Skeletal muscle satellite cell (primary cell): ENCODE results near the gene RHAG.
"Not testable (repeated sequence)": the region's sequence is repeated elsewhere in the genome, so short reads cannot be mapped to it uniquely, and the experiment has no call there.

ENCODE experiments used
- H3K27me3 ChIP-seq: 2 replicates; pipeline ENCODE4 v1.7.0; 2013; ENCODE audit warnings: low read length; ENCODE audit not compliant: control insufficient read depth, insufficient read depth
- H3K36me3 ChIP-seq: 2 replicates; pipeline ENCODE4 v1.7.0; 2013; ENCODE audit warnings: mild to moderate bottlenecking, control low read depth, low read length; ENCODE audit not compliant: insufficient read depth
- H3K4me1 ChIP-seq: 2 replicates; pipeline ENCODE4 v1.7.0; 2013; ENCODE audit warnings: low read length; ENCODE audit not compliant: control insufficient read depth, insufficient read depth
- H3K4me2 ChIP-seq: 2 replicates; pipeline ENCODE4 v1.7.0; 2013; ENCODE audit warnings: mild to moderate bottlenecking, low read length
- H3K4me3 ChIP-seq: 2 replicates; pipeline ENCODE4 v1.7.0; 2013; ENCODE audit warnings: low read length
- H3K9ac ChIP-seq: 2 replicates; pipeline ENCODE4 v1.7.0; 2013; ENCODE audit warnings: mild to moderate bottlenecking, low read depth, low read length, moderate library complexity
- H3K9me3 ChIP-seq: replicated peaks from 2 replicates; pipeline ENCODE4 v1.7.0; 2013; ENCODE audit warnings: mild to moderate bottlenecking, control low read depth, low read length

Gene RHAG

DNA sequence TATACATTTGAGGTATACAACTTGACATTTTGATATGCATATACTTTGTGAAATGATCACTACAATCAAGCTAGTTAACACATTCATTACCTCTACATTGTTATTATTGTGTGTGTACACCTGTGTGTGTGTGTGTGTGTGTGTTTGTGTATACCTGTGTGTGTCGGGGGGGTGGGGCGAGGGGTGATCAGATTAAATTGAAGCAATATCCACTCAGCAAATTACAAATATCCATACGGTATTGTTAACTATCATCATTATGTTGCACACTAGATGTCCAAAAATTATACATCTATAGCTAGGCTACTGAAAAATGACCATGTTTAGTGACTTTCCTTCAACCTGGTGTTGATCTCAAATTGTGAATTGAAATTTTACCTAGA, 1.8 kb downstream of the RHAG start:
- H3K36me3 ChIP-seq, result no peaks in the 10 kb centered on the region
- H3K9me3 ChIP-seq, result no peaks in the 10 kb centered on the region
- H3K27me3 ChIP-seq, result no peaks in the 10 kb centered on the region
- no peaks in the 10 kb centered on the region for H3K4me1 ChIP-seq
- H3K9ac ChIP-seq, result no peak overlapping the region
- no peak overlapping the region for H3K4me3 ChIP-seq
- no peak overlapping the region for H3K4me2 ChIP-seq

DNA sequence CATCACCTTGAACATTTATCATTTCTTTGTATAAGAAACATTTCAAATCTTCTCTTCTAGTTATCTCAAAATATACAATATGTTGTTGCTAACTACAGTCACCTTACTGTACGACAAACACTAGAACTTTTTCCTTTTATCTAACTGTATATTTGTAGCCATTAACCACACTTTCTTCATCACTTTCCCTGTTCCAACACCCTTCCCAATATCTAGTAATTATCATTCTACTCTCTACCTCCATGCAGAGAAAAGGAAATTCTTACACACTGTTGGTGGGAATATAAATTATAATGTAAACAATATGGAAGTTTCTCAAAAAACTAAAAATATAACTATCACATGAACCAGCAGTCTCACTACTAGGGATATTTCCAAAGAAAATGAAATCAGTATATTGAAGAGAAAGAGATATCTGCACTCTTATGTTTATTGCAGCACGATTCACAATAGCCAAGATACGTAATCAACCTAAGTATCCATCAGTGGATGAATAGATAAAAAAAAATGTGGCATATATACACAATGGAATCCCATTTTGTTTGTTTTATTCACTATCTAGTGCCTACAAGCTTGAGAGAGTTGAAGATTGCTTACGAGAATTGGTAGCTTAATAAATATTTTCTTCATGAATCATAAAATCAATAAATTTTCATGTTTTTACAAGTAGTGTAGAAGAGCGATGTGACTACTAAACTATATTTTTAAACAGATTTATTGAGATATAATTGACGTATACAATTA, 2.4 kb downstream of the RHAG start:
- Histone ChIP-seq H3K4me1 (no peaks in the 10 kb centered on the region), H3K36me3 (no peaks in the 10 kb centered on the region), H3K4me3 (no peak overlapping the region), H3K9ac (no peak overlapping the region), H3K9me3 (no peaks in the 10 kb centered on the region), H3K4me2 (no peak overlapping the region), H3K27me3 (no peaks in the 10 kb centered on the region)

DNA sequence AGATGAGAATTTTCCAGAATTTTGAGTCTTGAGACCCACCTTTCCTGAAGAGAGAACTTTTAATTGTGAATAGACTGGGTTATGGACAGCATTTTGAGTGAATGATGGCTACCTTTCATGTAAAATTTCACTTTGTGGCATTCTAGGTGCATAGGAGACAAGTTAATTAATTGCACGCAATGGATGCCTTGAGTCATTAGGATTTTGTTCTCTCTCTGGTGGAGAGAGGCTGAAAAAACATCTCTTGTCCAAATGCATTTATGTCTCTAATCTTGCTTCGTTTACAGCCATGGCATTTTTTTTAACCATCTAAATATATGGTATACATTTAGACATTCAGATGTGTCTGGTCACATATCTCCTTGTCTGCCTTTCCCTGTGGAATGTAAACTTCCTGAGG, 3.1 kb downstream of the RHAG start:
- Histone ChIP-seq H3K9me3 (no peaks in the 10 kb centered on the region), H3K9ac (no peak overlapping the region), H3K4me2 (no peak overlapping the region), H3K4me3 (no peak overlapping the region), H3K27me3 (no peaks in the 10 kb centered on the region), H3K4me1 (no peaks in the 10 kb centered on the region), H3K36me3 (no peaks in the 10 kb centered on the region)

DNA sequence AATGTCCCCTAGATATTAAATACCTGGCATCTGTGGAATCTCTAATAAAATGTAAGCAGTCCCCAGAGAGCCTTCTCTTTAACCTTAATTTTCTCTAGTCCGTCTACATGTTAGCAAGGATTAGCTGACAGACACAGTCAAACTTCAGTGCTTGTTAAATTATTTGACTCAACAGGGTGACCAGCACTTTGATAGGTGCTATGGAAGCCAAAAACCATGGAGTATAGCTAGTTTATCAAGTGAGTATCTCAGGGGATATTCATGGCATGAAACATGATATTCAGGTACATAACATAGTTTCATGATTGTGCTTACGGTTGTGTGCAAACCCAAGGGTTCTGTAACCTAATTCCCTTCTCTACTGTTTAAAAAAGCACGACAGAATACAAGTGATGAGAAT, 3.9 kb downstream of the RHAG start:
- no peaks in the 10 kb centered on the region for H3K4me1 ChIP-seq
- H3K36me3 ChIP-seq, result no peaks in the 10 kb centered on the region
- no peaks in the 10 kb centered on the region for H3K27me3 ChIP-seq
- H3K9ac ChIP-seq, result no peak overlapping the region
- H3K9me3 ChIP-seq, result no peaks in the 10 kb centered on the region
- H3K4me3 ChIP-seq, result no peak overlapping the region
- no peak overlapping the region for H3K4me2 ChIP-seq

DNA sequence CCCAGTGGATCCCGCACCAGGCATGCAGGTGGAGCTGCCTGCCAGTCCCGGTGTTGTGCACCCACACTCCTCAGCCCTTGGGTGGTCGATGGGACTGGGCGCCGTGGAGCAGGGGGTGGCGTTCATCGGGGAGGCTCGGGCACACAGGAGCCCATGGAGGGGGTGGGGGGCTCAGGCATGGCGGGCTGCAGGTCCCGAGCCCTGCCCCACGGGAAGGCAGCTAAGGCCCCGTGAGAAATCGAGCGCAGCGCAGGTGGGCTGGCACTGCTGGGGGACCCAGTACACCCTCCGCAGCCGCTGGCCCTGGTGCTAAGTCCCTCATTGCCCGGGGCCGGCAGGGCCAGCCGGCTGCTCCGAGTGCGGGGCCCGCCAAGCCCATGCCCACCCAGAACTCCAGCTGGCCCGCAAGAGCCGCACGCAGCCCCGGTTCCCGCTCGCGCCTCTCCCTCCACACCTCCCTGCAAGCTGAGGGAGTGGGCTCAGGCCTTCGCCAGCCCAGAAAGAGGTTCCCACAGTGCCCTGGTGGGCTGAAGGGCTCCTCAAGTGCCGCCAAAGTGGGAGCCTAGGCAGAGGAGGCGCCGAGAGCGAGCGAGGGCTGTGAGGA, 7.1 kb downstream of the RHAG start:
- H3K27me3 ChIP-seq, H3K36me3 ChIP-seq, H3K4me1 ChIP-seq, H3K9me3 ChIP-seq, H3K4me2 ChIP-seq, H3K9ac ChIP-seq, H3K4me3 ChIP-seq: not testable (repeated sequence)

DNA sequence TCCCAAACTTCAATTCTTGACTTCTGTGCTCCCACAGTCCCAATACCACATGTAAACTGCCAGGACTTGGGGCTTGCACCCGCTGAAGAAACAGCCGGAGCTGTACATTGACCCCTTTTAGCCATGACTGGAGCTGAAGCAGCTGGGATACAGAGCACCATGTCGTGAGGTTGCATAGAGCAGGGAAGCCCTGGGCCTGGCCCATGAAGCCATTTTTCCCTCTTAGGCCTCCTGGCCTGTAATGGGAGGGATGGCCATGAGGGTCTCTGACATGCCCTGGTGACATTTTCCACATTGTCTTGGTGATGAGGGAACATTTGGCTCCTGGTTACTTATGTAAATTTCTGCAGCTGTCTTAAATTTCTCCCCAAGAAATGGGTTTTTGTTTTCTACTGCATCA, 9.8 kb downstream of the RHAG start:
- Histone ChIP-seq H3K9me3 (no peaks in the 10 kb centered on the region), H3K4me2 (no peak overlapping the region), H3K4me1 (no peaks in the 10 kb centered on the region), H3K4me3 (no peak overlapping the region), H3K36me3 (no peaks in the 10 kb centered on the region), H3K27me3 (no peaks in the 10 kb centered on the region), H3K9ac (no peak overlapping the region)

DNA sequence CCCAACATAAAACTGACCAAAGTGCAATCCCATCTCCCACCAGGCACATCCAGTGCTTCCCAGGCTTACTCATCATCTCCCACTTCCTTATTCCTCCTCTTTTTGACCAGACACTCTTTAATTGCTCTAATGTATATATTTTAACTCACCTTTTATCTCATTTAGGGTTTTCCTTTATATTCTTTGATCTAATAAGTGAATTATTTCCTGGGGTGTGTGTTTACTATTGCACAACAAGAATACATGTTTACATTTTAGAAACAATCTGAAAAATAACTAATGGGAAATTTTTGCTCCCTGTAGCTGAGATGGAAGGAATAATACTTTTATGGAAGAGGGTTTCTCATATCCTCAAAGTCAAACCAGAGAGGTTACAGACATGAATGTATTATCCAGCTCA, 18.4 kb downstream of the RHAG start:
- Histone ChIP-seq H3K4me2 (no peak overlapping the region), H3K9ac (no peak overlapping the region), H3K9me3 (no peaks in the 10 kb centered on the region), H3K36me3 (no peaks in the 10 kb centered on the region), H3K4me3 (no peak overlapping the region), H3K27me3 (peaks cover 4% of the 10 kb centered on the region), H3K4me1 (no peaks in the 10 kb centered on the region)

DNA sequence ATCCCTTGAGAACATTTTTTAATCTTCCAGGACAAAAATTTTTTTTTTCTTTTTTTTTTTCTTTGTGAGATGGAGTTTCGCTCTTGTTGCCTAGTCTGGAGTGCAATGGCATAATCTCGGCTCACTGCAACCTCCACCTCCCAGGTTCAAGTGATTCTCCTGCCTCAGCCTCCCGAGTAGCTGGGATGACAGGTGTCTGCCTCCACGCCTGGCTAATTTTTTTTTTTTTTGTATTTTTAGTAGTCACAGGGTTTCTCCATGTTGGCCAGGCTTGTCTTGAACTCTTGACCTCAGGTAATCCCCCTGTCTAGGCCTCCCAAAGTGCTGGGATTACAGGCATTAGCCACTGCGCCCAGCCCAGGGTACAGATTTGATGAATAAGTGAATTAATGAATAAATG, 22.5 kb downstream of the RHAG start:
- not testable (repeated sequence) for H3K36me3 ChIP-seq, H3K4me3 ChIP-seq, H3K9ac ChIP-seq, H3K4me2 ChIP-seq, H3K9me3 ChIP-seq, H3K4me1 ChIP-seq
- peaks cover 12% of the 10 kb centered on the region for H3K27me3 ChIP-seq

DNA sequence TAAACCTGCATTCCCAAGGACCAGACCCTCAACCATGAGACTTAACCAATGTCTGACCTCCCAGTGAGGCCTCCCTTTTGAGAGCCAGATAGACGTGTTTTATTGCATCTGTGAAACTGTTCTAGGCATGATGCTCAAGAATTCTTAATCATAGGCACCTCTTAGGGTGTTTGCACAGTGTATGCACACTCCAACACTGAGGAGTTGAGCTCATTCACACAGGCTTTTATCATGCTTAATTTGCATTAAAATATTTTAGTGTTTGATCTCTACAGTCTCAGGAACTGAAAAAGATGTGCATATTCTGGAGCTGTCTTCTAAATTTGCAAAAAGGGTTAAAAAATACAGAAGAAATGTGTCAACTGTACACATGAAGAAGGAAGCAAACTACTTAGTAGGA, 27.4 kb downstream of the RHAG start:
- H3K36me3 ChIP-seq, result no peaks in the 10 kb centered on the region
- H3K9me3 ChIP-seq, result no peaks in the 10 kb centered on the region
- H3K4me2 ChIP-seq, result no peak overlapping the region
- H3K4me3 ChIP-seq, result no peak overlapping the region
- peaks cover 21% of the 10 kb centered on the region for H3K27me3 ChIP-seq
- H3K9ac ChIP-seq, result no peak overlapping the region
- no peaks in the 10 kb centered on the region for H3K4me1 ChIP-seq

DNA sequence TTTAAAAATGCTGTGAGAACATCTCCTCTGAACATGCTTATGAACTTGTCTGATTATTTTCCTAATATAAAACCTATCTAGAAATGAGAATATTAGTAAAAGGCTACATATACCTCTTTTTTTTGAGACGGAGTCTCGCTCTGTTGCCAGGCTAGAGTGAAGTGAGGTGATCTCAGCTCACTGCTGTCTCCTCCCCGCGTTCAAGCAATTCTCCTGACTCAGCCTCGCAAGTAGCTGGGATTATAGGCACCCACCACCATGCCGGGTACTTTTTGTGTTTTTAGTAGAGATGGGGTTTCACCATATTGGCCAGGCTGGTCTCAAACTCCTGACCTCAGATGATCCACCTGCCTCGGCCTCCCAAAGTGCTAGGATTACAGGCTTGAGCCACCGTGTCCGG, 28.4 kb downstream of the RHAG start:
- not testable (repeated sequence) for H3K9ac ChIP-seq, H3K9me3 ChIP-seq, H3K36me3 ChIP-seq, H3K4me2 ChIP-seq, H3K4me1 ChIP-seq, H3K4me3 ChIP-seq
- peaks cover 21% of the 10 kb centered on the region for H3K27me3 ChIP-seq

DNA sequence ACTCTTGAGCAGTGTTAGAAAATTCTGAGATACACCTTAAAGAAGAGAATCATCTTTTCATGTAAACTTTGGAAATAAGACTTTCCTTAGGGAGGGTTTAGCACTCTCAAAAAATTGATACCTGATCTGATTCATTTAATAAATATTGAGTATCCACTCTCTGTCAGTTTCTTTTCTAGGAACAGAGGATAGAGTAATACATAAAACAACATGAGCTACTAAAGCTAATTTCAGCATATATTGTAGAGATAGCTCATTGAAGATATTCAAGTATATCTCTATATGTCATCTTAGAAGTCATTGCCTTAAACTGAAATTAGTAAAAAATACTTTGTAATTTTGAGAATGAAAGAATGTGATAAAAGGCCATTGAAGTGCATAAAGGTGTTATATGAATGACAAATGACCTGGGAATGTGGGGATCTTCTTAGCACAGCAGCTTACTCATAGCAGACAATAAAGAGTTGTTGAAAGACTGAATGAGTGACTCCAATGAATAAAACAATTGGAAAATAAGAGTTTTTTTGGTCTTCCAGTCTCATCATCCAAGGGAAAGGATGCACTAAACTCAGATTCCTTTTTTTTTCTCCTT, 29.2 kb downstream of the RHAG start:
- Histone ChIP-seq H3K4me3 (no peak overlapping the region), H3K9ac (no peak overlapping the region), H3K4me1 (no peaks in the 10 kb centered on the region), H3K36me3 (no peaks in the 10 kb centered on the region), H3K4me2 (no peak overlapping the region), H3K9me3 (no peaks in the 10 kb centered on the region), H3K27me3 (peaks cover 21% of the 10 kb centered on the region)
